Loucy (cell line): ENCODE results near the gene AGBL4.

Experiments
- H2AFZ ChIP-seq: fragments of 200-600 bp; sonication (generic); 2 replicates; pipeline ENCODE4 v1.6.0; 2016; ENCODE audit warnings: antibody characterized with exemption, mild to moderate bottlenecking, low read length, moderate library complexity
- H3F3A ChIP-seq: fragments of 200-600 bp; 2 replicates; pipeline ENCODE4 v1.6.0; 2016; ENCODE audit warnings: antibody characterized with exemption, low read depth, mild to moderate bottlenecking
- H3K27me3 ChIP-seq: fragments of 200-600 bp; sonication (generic); 2 replicates; pipeline ENCODE4 v1.6.1; 2014; ENCODE audit warnings: low read length, mild to moderate bottlenecking; ENCODE audit not compliant: insufficient read depth, poor library complexity, severe bottlenecking
- H3K36me3 ChIP-seq: fragments of 200-600 bp; sonication (generic); 2 replicates; pipeline ENCODE4 v1.6.1; 2016; ENCODE audit warnings: low read length; ENCODE audit not compliant: insufficient read depth
- H3K4me1 ChIP-seq: fragments of 200-600 bp; sonication (generic); 2 replicates; pipeline ENCODE4 v1.5.1; 2014; ENCODE audit warnings: low read length, mild to moderate bottlenecking; ENCODE audit not compliant: insufficient read depth, poor library complexity, severe bottlenecking
- H3K4me2 ChIP-seq: fragments of 200-600 bp; sonication (generic); 2 replicates; pipeline ENCODE4 v1.6.0; 2014; ENCODE audit warnings: antibody characterized with exemption, low read length, low read depth, mild to moderate bottlenecking; ENCODE audit not compliant: poor library complexity, severe bottlenecking
- H3K4me3 ChIP-seq: fragments of 200-600 bp; sonication (generic); 2 replicates; pipeline ENCODE4 v1.5.1; 2014; ENCODE audit warnings: low read length, mild to moderate bottlenecking, mixed read lengths; ENCODE audit not compliant: poor library complexity, severe bottlenecking
- H3K79me2 ChIP-seq: fragments of 200-600 bp; sonication (generic); 2 replicates; pipeline ENCODE4 v1.6.1; 2014; ENCODE audit warnings: low read length; ENCODE audit not compliant: insufficient read depth
- H3K9ac ChIP-seq: fragments of 200-600 bp; sonication (generic); 2 replicates; pipeline ENCODE4 v1.6.0; 2014; ENCODE audit warnings: mild to moderate bottlenecking, low read depth, low read length, moderate library complexity; ENCODE audit not compliant: poor library complexity, severe bottlenecking
- H3K9me2 ChIP-seq: fragments of 200-600 bp; sonication (generic); replicated peaks from 2 replicates; pipeline ENCODE4 v1.6.1; 2016; ENCODE audit warnings: low read depth, low read length, mixed read lengths
- H3K9me3 ChIP-seq: fragments of 200-600 bp; sonication (generic); 2 replicates; pipeline ENCODE4 v1.6.1; 2014; ENCODE audit warnings: mild to moderate bottlenecking, antibody characterized with exemption, low read length, low read depth; ENCODE audit not compliant: insufficient read depth
- H4K20me1 ChIP-seq: fragments of 200-600 bp; sonication (generic); 2 replicates; pipeline ENCODE4 v1.6.0; 2014; ENCODE audit warnings: antibody characterized with exemption, low read length, mild to moderate bottlenecking; ENCODE audit not compliant: insufficient read depth, poor library complexity, severe bottlenecking
- EZH2phosphoT487 ChIP-seq: fragments of 200-600 bp; IDR thresholded peaks from 2 replicates; pipeline ENCODE4 v1.6.1; 2018; ENCODE audit warnings: antibody characterized with exemption, mild to moderate bottlenecking, moderate library complexity, borderline replicate concordance
- TF ChIP-seq, protein P1 (sequence below): fragments of 200-600 bp; sonication (generic); conservative IDR thresholded peaks from 2 replicates; pipeline ENCODE4 v1.5.1; 2014; ENCODE audit warnings: mild to moderate bottlenecking, antibody characterized with exemption, low read length

The AGBL4 gene

GRCh38 chr1:48560116-48560515 lies 1463.6 kb downstream of the AGBL4 start:
- Histone ChIP-seq H4K20me1 (no peaks in the 10 kb centered on the region), H3K9me3 (no peaks in the 10 kb centered on the region), H3K4me1 (no peaks in the 10 kb centered on the region), H3K79me2 (no peaks in the 10 kb centered on the region), H3K36me3 (no peaks in the 10 kb centered on the region), H3K4me3 (no peak overlapping the region), H3K9me2 (no peaks in the 10 kb centered on the region), H3K9ac (no peak overlapping the region), H3K27me3 (no peaks in the 10 kb centered on the region), H2AFZ (no peak overlapping the region), H3K4me2 (no peak overlapping the region), H3F3A (no peaks in the 10 kb centered on the region)
- no peak for TF ChIP-seq EZH2phosphoT487
- TF ChIP-seq, protein P1, sequence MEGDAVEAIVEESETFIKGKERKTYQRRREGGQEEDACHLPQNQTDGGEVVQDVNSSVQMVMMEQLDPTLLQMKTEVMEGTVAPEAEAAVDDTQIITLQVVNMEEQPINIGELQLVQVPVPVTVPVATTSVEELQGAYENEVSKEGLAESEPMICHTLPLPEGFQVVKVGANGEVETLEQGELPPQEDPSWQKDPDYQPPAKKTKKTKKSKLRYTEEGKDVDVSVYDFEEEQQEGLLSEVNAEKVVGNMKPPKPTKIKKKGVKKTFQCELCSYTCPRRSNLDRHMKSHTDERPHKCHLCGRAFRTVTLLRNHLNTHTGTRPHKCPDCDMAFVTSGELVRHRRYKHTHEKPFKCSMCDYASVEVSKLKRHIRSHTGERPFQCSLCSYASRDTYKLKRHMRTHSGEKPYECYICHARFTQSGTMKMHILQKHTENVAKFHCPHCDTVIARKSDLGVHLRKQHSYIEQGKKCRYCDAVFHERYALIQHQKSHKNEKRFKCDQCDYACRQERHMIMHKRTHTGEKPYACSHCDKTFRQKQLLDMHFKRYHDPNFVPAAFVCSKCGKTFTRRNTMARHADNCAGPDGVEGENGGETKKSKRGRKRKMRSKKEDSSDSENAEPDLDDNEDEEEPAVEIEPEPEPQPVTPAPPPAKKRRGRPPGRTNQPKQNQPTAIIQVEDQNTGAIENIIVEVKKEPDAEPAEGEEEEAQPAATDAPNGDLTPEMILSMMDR: no peak

- Histone ChIP-seq H2AFZ (no peak overlapping the region), H3F3A (no peaks in the 10 kb centered on the region), H3K27me3 (no peaks in the 10 kb centered on the region), H3K36me3 (no peaks in the 10 kb centered on the region), H3K79me2 (no peaks in the 10 kb centered on the region), H3K4me1 (no peaks in the 10 kb centered on the region), H3K9ac (no peak overlapping the region), H3K4me3 (no peak overlapping the region), H3K9me2 (no peaks in the 10 kb centered on the region), H3K9me3 (no peaks in the 10 kb centered on the region), H4K20me1 (no peaks in the 10 kb centered on the region), H3K4me2 (no peak overlapping the region)
- no peak for TF ChIP-seq EZH2phosphoT487
- TF ChIP-seq, protein P1: no peak
Observed at GRCh38 chr1:48558366-48558765, 1465.4 kb downstream of the AGBL4 start.

GRCh38 chr1:48556186-48556850 lies 1467.4 kb downstream of the AGBL4 start:
- Histone ChIP-seq H3K4me3 (no peak overlapping the region), H2AFZ (no peak overlapping the region), H3K36me3 (no peaks in the 10 kb centered on the region), H3K79me2 (no peaks in the 10 kb centered on the region), H3K27me3 (no peaks in the 10 kb centered on the region), H3K9ac (no peak overlapping the region), H3K4me1 (no peaks in the 10 kb centered on the region), H4K20me1 (no peaks in the 10 kb centered on the region), H3K4me2 (no peak overlapping the region), H3K9me3 (no peaks in the 10 kb centered on the region), H3K9me2 (no peaks in the 10 kb centered on the region), H3F3A (no peaks in the 10 kb centered on the region)
- TF ChIP-seq EZH2phosphoT487: no peak
- TF ChIP-seq, protein P1: no peak
